Colon (tissue), 2 donors: ENCODE results near the gene CUX1.
"Not testable (repeated sequence)": the region's sequence is repeated elsewhere in the genome, so short reads cannot be mapped to it uniquely, and the experiment has no call there.

Source experiments
- FAIRE-seq: peaks from 2 replicates; lab custom pipeline; 2012; peaks lifted over from hg19 to GRCh38; lab: Jason Lieb, UNC
- donor health status: control.
- donor health status: control.

Gene CUX1

DNA sequence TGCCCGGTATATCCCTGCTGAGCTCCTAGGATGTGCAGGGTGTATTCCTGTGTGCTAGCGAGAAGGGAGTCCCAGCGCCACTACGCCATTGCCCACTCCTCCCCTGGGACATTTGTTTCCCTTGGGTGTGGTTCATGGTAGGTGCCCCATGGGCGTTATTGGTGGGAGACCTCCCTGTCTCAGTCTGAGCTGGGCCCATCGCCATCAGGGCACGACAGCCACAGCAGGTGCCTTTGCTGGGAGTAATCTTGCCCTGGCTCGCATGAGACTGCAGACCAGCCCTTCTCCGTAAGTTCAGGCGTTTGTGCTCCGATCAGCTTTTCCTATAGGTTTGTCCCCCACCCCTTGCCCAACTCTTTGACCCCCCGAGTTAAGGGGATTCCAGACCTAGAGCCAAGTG is 332.0 kb downstream of the CUX1 start:
- no peak for FAIRE-seq

DNA sequence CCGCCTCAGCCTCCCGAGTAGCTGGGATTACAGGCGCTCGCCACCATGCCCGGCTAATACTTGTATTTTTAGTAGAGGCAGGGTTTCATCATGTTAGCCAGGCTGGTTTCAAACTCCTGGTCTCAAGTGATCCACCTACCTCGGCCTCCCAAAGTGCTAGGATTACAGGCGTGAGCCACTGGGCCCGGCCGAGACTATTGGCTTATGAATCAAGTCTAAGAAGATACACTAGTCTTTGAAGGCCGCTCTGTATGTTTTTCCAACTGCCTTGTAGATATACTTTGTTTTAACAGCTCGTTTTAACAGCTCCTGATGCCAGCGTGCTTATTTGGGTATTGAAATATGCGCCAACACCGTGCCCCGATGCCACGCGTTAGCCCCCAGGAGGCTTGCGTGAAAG is 332.8 kb downstream of the CUX1 start:
- FAIRE-seq: no peak

DNA sequence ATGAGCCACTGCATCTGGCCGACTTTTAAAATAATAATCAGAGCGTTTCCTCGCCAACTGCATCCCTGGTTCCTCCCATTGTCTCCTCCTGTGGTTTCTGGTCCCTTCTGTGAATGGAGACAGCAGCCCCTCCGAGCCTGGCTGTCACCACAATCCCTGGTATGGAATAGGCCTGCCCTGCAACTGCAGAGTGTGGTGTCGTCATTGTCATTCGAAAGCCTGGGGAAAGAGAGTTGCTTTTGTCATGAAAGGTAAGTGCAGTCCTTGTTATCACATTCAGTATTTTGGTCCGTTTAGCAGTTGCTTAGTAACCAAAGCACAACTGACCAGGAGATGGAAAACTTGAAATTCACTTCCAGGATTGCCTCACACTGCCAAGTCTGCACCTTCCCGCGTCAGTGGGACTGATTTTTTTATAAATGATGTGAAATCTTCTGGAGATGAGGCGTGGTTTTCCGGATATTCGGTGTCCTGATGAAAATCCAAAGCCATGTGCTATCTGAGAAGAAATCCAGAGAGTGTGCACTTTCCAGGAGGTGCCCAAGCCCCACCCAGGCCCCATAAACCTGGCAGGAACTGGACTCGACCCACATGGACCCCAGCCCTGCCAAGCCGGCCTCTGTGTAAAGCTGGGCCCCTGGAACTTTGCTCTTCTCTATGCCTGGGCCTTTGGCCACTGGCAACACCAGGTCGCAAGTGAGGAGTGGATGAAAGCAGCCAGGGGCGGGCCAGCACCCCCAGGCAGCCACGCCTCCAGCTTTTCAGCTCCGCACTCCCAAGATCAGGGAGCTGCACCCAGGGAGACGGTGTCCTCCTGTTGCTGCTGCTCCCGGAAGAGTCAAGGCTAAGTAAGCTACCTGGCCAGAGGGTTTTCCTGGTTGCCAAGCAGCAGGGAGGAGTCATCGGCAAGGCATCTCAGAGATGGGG is 335.5 kb downstream of the CUX1 start:
- FAIRE-seq: no peak

DNA sequence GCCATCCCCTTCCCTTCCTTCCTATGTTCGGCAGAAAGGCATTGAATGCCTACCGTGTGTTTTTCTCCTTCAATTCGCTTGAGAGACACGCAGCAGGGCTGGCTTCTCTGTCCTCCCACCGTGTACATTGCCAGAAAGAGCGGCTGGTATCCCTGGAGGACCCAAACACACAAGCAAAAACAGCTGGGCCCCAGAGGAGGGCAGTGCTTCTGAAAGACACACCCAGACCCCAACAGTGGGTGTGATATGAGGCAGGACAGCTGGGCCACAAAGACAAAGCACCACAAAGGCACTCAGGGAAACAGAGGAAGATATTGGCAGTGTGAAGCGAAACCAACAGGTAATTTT is 336.1 kb downstream of the CUX1 start:
- FAIRE-seq: no peak

DNA sequence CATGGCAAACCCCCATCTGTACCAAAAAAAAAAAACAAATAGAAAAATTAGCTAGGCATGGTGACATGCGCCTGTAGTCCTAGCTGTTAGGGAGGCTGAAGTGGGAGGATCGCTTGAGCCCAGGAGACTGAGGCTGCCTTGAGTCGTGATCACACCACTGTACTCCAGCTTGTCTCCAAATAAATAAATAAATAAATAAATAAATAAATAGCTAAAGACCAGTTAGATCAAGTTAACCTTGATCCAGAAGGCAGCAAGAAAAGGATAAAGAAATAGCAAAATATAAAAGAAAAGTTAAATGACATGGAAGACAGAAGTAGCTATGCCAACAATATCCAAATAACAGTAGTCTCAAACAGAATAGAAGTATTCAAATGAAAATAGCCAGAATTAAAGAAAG is 337.0 kb downstream of the CUX1 start:
- no peak for FAIRE-seq

DNA sequence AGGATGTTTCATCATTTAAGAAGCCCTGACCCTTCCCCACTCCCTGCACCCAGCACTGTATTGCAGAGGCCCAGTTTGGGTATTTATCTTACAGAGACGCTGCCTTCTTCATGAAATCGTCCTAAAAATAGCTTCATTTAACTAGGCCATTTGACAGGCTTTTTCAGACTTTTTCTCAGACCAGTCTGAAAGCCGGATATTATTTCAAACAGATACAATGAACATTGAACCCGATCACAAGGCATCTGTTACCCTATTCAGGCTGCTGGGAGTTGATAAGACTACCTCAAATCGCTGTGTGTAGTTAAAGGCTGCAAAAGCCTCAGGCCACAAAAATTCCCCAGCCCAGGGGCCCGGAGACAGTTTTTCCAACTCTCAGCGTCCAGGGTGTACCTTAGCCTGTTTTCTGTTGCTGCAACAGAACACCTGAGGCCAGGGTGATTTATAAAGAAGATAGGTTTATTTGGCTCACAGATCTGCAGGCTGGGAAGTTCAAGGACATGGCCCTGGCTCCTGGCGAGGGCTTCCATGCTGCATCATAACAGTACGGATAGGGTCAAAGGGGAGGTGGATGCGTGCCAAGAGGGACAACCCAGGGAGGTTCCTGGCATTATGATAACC is 338.5 kb downstream of the CUX1 start:
- no peak for FAIRE-seq

DNA sequence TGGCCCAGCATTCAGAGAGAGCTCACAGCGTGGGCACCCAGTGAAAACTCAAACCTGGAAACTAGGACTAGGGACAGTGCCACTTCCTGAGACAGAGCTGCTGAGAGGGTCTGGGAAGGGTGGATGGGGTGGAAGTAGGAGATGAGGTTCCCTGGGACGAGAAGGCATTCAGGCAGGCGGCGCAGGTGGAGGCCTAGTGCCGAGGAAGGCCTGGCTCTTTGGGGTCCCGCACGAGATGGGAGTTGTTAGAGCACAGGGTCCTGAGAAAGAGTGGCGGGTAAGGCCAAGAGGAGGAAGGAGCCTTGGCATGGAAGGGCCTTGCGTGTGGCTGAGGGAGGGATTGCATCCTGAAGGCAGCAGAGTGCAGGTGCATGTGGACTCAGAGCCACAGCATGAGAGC is 339.4 kb downstream of the CUX1 start:
- FAIRE-seq: no peak

DNA sequence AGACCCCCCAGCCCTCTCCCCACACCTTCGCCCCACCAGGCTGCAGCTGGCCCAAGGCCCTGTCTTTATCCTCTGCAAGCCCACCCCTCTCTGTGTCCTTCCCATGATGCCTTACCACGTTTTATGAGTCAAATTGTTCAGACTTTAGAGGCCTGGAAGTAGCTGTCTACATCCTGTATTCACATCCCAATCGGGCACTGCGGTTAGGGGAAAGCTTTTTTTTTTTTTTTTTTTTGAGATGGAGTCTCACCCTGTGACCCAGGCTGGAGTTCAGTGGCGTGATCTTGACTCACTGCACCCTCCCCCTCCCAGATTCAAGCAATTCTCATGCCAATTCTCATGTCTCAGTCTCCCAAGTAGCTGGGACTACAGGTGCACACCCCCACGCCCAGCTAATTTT is 347.7 kb downstream of the CUX1 start:
- no peak for FAIRE-seq

DNA sequence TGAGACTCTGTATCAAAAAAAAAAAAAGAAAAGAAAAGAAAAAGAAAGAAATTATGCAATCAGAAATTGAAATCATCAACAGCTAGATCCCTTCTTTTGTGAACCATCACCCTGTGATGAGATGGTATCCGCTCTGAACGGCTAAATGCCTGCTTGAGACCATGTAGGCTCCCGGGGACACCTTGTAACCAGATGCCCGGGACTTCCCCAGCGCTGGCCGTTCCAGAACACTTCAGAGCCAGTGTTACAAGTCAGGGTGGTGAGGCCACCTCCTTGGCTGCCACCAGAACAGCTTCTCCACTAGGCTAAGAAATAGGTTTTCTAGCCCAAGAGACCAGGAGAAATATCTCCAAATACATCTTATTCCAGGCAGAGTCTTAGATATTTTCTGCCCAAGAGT is 349.8 kb downstream of the CUX1 start:
- no peak for FAIRE-seq

DNA sequence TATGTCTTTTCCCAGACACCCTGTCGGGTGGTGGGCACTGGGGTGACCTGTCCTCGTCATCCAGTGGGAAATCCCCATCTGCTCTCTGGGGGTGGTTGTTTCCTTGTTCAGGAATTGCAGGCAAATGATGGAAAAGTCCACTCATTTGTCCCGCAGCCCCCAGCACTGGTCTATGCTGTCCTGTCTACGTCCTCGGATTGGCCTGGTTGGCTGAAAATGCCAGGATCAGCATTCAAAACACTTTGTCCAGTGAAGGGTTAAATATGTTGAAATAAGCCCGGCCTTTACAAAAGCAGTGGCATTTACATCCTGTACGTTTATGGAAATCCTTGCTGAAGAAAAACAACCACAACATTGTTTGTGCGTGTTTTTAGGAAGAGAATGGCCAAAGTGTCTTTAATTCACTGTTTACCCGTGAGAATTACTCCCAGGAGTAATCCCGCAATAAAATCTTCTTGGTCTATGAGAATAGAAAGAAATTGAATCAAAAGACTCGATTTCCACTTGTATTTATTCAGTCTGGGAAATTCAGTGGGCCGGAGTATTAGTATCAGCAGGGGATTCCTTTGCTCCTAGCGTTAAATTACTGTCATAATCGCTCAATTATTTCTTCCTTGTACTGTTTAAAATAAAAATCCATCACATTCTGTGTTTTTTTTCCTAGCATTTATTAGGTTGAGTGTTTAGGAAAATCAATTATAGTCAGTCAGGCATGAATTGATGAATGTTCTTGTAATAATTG is 352.4 kb downstream of the CUX1 start:
- no peak for FAIRE-seq

DNA sequence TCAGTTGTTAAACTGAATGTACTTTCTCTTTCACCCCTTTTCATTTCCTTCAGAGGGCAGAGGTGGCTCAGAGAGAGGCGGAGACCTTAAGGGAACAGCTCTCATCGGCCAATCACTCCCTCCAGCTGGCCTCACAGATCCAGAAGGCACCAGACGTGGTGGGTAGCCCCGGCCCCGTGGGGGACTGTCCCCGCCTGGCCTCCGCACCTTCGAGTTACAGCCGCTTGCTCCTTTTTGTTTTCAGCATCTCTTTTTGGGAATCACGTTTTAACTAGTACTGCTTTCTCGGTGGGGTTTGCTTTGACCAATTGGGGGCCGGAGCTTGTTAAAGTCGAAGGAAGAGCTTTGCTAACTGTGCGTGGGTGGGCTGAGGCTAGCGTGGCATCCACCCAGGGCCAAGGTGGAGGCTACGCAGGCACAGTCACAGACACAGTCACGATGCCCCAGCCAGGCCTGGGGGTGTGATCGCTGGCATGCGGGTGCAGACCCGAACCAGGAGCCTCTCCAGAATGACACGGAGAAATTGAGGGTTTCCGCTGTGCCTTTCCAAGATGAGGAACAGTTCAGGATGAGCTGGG is 353.1 kb downstream of the CUX1 start:
- FAIRE-seq: no peak

DNA sequence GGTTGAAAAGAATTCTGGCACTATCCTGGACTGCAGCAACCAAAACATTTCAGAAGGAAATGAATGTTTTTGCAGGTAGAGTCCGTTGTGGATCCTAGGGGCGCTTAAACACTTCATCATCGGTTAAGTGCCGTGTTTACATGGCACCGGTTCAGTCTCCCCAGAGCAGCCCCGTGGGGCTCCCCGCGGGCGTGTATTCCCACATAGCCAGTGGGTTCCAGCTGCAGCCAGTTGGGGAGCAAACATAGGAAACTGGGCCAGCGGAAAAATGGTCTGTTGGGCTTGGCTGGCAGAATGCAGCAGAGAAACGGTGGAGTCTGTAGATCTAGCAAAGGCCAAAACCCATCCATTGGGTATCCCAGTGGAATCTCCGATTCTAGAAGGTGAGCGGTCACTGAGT is 356.2 kb downstream of the CUX1 start:
- no peak for FAIRE-seq

DNA sequence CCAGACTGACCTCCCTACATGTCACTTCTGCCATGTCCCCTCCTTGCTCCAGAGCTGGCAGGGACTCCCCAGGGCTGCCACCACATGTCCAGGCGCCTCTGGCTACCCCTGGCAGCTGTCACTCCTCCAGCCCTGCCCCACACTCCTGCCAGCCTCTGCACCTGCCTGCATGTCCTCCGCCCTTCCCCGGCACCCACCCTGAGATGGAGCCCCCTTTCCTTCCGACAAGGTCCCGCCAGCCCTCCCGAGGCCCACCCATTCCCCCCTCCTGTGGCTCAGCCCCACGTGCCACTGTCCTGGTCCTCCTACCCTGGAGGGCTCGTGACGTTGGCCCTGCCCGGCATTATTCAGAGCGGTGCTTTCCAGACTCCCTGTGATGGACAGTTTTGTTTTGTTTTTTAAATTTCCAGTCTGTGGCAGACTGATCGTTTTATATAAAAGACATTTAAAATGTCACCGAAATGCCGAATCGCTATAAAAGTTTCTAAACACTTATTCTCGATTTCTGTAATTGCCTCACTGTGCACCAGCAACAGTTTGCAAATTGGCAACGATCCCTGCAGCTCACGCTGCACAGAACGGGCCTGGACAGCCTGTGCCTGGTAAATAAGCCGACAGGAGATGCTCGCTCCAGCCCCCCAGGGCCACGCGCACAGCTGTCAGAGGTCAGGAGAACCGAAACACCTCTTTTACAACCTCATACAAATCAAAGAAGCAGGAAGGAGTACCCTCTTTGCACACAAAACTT is 358.2 kb downstream of the CUX1 start:
- no peak for FAIRE-seq

DNA sequence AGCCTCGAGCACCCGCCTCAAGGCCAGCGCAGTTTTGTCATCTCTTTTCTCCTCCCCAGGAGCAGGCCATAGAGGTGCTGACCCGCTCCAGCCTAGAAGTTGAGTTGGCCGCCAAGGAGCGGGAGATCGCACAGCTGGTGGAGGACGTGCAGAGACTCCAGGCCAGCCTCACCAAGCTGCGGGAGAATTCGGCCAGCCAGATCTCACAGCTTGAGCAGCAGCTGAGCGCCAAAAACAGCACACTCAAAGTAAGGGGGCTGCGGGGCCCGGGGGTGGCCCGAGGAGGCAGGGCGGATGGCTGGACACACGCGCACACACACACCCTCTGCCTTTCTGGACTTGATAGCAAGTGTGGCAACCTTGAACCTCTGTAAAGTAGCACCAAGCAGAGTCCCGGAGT is 361.0 kb downstream of the CUX1 start:
- no peak for FAIRE-seq

DNA sequence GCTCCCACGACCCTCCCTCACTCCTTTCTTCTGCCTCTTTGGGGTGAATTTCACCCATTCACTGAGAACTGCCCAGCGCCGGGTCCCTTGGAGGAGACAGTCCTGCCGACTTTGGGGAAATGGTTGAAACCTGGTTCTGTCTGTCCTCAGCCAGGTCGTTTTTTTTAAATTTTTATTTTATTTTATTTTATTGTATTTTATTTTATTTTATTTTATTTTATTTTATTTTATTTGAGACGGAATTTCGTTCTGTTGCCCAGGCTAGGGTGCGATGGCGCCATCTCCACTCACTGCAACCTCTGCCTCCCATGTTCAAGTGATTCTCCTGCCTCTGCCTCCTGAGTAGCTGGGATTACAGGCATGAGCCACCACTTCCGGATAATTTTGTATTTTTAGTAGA is 363.3 kb downstream of the CUX1 start:
- no peak for FAIRE-seq

DNA sequence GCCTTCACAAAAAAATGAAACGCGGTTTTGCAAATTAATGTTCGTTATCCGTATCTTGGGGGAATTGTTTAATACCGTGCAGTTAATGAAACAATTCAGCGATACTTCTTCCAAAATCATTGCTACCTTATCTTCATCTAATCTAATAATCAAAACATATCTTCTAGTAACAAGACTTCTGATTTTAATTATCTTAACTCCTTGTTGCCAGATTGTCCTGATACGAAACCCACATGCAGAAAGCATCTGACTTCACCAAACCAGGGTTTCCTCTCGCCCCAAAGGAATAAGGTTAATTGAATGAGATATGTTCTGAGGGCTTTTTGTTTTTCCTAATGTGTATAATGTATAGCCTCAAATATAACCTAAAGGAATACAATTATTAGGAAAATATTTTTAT is 364.1 kb downstream of the CUX1 start:
- FAIRE-seq: no peak

DNA sequence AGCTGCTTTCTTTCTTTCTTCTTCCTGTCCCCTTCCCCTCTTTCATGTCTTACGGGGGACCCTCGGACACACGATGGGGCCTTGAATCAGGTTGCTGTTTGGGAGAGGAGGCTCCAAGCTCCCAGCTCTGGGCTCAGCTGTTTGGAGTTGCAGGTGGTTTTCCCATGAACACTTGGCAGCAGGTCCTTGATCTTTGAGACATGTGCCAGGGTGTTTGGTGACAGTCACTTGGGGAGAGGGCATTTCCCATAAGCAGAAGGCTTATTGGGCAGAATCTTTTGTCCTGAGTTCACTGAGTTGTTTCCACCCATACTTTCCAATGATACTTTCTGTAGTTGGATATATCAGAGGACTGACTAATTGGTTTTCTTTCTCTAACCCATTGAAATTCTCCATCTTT is 364.6 kb downstream of the CUX1 start:
- FAIRE-seq: no peak

DNA sequence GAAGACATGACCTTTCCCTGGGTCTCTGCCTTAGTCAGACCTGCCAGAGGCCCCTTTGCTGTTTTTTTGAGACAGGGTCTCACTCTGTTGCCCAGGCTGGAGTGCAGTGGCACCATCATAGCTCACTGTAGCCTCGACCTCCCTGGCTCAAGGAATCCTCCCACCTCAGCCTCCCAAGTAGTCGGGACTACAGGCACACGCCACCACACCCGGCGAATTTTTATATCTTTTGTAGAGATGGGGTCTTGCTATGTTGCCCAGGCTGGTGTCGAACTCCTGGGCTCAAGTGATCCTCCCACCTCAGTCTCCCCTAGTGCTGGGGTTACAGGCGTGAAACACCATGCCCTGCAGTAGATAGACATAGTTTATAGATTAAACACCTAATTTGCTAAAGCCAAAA is 366.4 kb downstream of the CUX1 start:
- FAIRE-seq: not testable (repeated sequence)

DNA sequence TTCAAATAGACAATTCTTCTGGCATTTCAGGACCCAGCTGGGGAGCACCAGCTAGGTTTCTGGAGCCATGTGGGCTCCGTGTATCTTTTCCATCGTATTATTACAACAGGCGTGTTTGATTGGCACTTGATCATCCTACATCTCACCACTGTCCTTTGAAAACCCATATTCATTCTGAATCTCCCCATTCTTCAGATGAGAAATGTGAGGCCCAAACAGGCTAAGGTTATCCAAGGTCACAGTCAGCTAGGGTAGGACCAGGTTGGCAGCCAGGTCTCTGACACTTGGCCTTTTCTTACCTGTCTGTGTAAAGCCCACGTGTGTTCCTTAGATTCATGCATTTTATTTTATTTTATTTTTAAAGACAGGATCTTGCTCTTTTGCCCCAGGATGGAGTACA is 366.9 kb downstream of the CUX1 start:
- no peak for FAIRE-seq

DNA sequence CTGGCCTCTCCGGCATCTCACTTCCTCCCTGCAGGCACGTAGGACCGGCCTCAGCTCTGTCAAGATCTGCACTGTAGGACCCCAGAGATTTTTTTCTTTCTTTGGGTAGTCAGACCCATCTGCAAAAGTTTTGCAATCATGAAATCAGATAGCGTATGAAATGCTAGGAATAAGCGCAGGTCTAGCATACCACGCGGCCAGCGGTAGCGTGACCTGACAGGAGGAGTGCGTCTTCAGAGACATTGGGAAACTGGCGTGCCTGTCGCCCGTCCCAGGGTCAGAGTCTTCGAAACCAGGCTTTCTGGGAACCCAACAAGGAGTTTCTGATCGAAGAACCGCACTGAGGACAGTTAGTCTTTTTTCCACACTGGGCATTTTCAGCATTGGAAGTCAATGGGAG is 368.4 kb downstream of the CUX1 start:
- no peak for FAIRE-seq

DNA sequence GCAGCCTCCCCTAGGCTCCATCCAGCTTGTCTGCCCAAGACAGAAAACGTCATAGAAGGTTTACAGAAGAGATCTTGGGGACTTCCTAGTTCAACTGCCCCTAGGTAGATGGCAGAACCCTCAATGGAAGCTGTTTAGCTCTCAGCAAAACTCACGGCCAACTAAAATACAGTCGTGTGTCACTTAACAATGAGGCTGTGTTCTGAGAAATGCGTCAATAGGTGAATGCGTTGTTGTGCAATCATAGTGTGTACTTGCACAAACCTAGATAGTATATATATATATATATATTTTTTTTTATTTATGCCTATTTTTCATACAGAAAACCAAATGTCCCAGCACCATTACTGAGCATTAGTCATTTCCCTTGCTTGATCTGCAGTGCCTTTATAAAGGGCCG is 368.9 kb downstream of the CUX1 start:
- FAIRE-seq: no peak

DNA sequence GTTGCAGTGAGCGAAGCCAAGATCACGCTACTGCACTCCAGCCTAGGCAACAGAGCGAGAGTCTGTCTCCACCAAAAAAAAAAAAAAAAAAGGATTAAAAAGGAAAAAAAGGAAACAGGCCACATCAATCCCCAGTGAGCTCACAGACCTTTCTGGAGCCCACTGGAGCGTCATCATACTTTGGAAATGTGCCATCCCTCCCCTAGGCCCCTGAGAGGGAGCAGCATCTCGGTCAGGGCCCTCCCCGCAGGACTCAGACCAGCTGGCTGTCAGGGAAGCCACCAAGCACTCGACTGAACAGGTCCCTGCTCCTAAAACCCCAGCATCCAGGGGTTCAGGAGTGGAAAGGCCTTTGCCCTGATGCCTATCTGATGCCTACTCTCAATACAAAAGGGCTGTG is 371.3 kb downstream of the CUX1 start:
- FAIRE-seq: no peak
